UCSD-AML1 (cell line): ENCODE measurements around the gene ABCC11.

Source experiments
- DNase-seq: peaks from one replicate; lab custom pipeline; 2025; ENCODE audit not compliant: unreplicated experiment; lab: John Stamatoyannopoulos, UW

Gene ABCC11

DNA sequence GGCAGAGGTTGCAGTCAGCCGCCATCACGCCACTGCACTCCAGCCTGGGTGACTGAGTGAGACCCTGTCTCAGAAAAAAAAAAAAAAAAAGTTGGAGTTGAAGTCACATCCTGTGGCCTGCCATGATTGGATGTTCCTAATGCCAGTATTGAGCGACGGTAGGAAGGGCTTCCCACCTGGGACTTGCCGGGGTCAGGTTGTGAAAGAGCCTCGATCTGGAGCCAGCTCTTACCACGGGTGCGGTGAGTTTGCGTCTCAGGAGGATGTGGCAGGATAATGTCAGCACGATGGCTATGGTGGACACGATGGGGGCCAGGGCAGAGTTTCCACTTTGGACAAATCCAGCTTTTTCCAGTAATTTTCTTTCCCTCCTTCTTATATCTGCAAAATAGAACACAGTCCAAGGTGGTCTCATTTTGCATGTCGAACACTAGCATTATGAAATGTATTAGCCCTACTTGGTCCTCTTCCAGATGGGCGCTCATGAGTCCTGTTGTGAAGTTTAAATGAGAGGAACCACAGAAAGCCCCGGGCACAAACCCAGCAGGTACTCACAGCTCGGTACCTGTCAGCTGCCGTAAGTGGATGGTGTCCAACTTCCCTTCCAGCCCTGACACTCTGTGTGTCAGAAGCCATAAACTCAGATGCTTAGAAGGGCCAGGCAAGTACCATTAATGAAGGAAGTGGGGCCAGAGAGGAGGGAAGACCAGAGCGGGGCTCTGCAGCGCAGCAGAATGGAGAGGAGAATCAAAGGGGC is 113.7 kb downstream of the ABCC11 start:
- no peak for DNase-seq

DNA sequence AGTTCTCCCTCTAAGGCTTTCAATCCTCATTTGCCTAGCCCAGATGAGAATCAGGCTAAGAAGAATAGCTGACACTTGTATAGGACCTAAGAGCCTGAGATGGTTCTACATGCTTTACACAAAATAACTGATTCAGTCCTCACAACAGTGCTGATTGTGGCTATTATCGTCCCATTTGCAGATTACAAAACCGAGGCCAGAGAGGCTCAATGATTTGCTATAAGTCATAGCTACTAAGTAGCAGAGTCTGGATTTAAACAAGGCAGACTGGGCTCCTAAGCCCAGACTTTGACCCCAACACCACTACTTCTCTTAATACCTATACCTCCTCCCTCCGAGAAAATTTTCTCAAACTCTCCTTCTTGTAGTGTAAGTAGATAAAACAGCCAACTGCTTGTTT is 114.6 kb downstream of the ABCC11 start:
- DNase-seq: no peak

DNA sequence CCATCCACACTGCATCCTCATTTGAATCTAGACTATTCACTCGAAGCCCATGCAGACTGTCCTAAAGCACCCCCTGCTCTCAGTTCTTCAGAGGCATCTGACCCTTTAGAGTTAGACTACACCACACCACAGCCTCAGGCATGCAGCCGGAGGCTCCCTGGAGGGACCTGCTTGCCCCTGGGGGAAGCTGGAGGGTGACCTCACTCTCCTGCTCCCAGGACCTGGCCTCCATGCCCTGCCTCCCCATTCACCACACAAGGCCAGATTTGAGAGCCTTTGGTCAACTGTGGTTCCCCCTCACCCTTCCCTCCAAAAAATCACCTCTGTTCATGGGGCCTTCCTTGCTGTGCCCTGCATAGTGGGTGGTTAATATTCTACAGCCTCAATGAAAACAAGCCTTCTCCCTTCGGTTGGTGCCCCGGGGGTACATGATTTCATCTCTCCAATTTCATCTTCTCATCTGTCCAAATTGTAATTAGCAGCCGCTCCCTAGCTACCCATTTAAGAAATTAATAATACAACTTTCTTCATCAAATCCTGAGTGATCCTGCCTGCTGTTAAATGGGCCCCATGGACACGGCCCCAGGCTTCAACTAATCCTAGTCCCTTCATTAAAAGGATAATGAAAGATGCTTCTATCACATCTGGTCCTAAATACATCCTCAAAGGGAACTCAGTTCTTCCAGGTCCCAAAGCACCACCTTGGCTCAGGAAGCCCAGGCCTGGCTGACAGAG is 116.0 kb downstream of the ABCC11 start:
- no peak for DNase-seq

DNA sequence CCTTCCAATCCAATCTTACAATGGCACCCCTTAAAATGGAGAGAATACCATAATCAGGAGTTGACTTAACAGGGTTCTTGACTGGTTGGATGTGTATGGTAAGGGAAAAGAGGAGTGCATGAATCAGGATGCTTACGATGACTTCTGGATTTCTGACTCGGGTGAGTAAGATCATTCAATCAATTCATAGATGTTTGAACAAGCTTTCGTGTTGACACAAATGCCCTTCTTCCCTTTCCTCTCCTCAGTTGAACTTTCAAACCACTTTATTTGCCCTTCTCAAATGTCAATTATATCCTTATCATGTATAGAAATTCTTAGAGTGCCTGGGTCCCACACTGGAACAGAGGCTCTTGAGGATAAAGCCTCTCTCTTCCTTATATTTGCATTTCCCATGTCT is 117.4 kb downstream of the ABCC11 start:
- no peak for DNase-seq

DNA sequence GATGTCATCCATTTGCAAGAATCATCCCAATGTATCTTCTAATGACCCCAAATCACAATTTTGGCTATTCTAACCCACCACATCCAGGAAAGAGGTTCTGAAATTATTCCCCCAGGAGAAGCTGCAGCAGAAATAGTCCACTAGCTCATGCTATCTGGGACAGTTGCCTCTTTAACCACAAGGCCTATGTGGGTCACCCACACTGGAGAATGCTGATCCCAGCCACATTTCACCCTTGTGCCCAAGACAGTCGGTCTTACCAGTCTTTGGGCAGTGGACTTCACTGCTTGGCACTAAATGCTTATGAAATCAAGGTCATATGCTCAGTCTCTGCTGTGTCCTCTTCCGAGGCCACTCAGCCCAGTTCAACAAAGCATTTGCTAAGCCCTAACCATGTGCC is 118.6 kb downstream of the ABCC11 start:
- DNase-seq: no peak

DNA sequence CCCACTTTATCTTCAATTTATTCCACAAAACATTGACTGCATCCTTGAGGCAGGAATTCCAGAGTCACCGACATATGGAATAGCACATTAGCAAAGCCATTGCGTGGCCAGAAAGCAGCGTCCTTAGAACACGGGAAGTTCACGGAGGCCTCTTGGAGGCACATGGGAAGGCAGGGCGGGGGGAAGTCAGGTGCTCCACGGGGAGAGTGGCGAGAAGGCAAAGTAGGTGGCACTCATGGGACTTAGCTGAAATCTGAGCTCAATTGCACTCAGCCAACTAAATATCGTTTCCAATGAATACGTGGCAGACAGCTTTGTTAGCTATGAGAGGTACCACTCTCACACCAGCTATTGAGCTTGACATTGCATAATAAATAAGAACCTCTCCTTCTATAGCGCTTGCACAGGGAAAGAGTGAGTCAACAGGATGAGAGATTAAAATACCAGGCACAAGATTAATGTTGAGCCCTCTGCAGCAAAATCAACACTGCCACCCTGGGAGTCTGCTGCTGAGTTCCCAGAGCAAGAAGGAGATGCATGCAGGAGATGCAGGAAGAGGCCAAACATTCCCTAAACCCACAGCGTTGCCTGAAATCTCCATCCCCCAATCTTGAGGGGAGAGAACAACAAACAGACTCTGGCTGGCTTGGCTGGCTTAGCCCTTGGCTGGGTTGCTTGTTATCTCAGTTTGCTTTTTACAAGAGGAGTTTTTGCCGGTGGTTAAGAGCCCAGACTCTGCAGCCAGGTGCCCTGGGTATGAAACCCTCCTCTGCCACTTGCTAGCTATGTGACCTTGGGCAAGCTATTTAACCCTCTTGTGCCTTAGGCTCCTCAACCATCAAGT is 120.3 kb downstream of the ABCC11 start:
- DNase-seq: no peak

DNA sequence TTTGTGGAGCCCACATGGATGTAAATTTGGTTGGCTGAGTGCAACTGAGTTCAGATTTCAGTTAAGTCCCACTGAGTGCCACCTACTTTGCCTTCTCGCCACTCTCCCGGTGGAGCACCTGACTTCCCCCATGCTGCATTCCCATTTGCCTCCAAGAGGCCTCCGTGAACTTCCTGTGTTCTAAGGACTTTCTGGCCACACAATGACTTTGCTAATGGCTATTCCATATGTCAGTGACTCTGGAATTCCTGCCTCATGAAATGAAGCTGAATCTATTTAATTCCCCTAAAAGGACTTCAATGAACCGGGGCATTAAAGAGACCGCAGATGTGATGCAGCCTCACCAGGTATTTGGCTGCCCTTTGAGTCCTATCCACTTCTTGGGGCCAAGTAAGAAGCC is 121.5 kb downstream of the ABCC11 start:
- no peak for DNase-seq

DNA sequence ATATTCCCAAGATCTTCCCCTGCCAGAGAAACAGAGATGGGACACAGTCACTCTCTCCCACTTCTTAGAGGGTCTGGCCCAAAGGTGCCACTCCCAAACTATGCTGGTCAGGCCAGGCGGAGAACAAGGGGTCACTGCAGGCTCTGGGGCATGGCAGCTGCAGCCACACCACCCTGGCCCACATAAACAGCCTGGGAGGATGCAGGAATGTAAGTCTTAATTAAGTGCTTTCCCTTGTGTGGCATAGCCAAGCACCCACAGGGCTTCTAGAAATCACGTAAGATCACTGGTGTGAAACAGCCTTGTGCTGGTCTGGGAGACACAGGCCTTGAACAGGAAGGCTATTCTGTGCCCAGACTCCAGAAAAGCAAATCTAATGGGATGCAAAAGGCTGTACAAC is 123.1 kb downstream of the ABCC11 start:
- no peak for DNase-seq

DNA sequence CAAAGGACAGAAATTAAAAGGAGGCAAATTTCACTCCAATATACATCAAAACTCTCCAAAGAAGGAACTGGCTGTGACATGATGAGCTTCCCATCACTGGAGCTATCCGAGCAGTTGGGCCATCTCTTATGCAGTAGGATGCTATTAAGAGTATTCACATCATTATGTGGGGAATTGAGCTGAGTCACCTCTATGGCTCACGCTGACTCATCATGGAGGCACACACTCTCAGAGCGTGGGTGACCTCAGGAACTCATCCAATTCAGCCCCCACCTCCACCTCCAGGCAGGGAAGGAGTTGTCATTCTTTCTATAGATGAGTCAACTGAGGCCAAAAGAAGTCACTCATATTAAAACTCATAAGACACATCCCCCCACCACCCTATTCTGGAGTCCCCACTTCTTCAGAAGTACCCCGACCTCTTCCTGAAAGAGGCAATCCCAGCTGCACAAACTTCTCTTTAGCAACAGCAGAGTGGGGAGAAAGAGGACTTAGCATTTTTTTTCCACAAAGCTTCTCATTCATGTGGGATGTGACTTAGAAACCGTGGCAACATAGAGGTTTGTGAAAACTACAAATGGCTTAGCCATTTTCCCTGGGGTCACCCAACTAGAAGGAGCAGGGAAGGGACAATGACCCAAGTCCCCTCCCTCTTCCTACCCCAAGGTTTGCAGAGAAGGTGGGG is 124.1 kb downstream of the ABCC11 start:
- no peak for DNase-seq

DNA sequence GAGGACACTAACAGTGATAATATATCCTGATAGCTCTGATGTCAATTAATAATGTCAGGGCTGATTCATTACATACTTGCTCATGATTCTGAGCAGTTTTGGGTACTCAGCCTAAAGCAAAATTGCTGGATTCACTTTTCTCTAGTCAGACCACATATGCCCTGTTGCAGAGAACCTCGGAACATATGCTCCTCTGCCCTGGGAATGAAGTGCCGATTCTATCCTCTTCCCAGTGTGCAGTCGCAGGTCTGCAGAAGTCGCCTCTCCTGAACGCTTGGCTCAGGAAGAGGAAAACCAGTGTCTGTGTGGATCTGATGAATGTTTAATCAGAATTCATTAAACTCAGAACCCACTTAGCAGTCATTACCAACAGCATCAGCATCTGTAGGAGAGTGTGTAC is 126.1 kb downstream of the ABCC11 start:
- DNase-seq: no peak

DNA sequence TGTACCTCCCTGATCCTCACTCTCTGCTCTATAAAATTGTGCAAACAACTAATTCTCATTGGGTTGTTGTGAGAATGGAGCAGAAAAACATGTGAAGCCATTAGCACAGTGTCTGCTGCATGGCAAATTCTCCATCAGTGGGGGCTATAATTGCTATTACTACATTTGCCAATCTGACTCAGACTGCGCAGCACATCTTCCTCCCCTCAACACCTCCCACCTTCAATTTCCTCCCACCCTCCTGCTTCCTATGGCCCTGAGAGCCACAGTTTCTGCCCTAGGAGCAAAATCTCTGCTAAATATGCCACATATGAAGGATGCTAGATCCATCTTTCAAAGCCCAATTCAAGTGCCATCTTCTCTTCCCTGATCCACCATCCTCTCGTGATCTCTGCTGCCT is 128.5 kb downstream of the ABCC11 start:
- DNase-seq: no peak

DNA sequence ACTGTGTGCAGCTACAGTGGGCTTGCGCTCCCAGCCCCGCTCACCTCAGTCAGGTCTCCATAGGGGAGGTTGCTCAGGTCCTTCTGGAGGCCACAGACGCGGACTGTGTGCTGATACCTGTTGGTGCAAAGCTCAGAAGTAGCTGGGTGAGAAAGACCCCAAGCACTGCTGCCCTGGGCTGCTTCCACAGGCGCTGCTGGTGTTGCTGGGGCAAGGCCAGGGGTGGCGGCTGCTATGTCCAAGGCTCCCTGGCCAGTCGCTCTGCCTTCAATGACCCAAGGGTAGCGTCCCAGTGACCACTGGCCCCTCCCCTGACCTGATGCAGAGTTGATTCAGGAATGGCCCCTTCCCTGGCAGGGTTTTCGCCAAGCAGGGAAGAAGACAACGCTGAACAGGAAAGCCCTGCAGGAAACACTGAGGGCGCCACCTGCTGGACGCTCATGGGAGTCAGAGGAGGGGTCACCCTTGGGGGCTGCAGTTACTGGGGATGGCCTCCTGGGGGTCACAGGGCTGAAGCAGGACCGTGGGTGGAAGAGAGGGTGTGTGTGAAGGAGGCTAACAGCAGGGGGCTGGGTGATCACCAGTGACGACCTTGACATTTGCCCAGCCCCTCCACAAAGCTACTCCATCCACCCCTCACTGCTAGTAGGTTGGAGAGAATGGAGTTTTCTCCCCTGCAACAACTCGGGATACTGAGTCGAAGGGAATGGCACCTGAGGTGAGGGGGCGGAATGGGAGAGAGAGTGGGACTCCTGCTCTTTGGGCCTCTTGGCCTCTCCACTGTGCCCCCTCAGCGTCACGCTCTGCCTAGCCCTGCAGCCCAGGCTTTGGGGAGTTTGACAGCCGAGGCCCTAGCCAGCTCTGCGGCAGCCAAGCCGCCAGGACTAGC is 129.9 kb downstream of the ABCC11 start:
- DNase-seq: peak; percentile 76
